Retinal pigment epithelial cell (primary cell): ENCODE data around the gene NOS1AP.

Experiments
- DNase-seq: peaks from one replicate; pipeline ENCODE4 v3.0.0-alpha.2; 2010; ENCODE audit warnings: low read depth
- H3K4me3 ChIP-seq: 2 replicates; pipeline ENCODE4 v1.5.1; 2011; ENCODE audit warnings: mild to moderate bottlenecking, low read length, control low read depth, moderate library complexity
- CTCF ChIP-seq: conservative IDR thresholded peaks from 2 replicates; pipeline ENCODE4 v1.5.1; 2011; ENCODE audit warnings: low read depth, low read length, control low read depth, inconsistent platforms

The NOS1AP gene

GRCh38 chr1:162070094-162070748 lies 730 bp downstream of the NOS1AP start:
- no peak for DNase-seq
- TF ChIP-seq CTCF, result no peak
- peak overlapping the region; percentile 88 for H3K4me3 ChIP-seq

- no peak for DNase-seq
- TF ChIP-seq CTCF, result no peak
- peak overlapping the region; percentile 88 for H3K4me3 ChIP-seq
These were observed 1.3 kb downstream of the NOS1AP start for GRCh38 chr1:162070825-162071224.

GRCh38 chr1:162072740-162073139 lies 3.2 kb downstream of the NOS1AP start:
- DNase-seq, result no peak
- no peak for TF ChIP-seq CTCF
- H3K4me3 ChIP-seq, result no peak overlapping the region

GRCh38 chr1:162074276-162075005 lies 5.0 kb downstream of the NOS1AP start:
- TF ChIP-seq CTCF, result no peak
- no peak for DNase-seq
- H3K4me3 ChIP-seq, result no peak overlapping the region

GRCh38 chr1:162075862-162076261 lies 6.4 kb downstream of the NOS1AP start:
- no peak overlapping the region for H3K4me3 ChIP-seq
- TF ChIP-seq CTCF, result no peak
- DNase-seq, result no peak

- H3K4me3 ChIP-seq, result no peak overlapping the region
- TF ChIP-seq CTCF, result no peak
- DNase-seq, result no peak
These were observed 8.3 kb downstream of the NOS1AP start for GRCh38 chr1:162077648-162078299.
